Peyer's patch (tissue), 4 donors: ENCODE measurements around the gene PRMT5. TPM values are rescaled to one million over a fixed set of nuclear protein-coding genes. Genes with fewer than 3 reads are reported as not detected.
"Not testable (repeated sequence)": the region's sequence is repeated elsewhere in the genome, so short reads cannot be mapped to it uniquely, and the experiment has no call there.

ENCODE experiments used
- DNase-seq, 3 donors: peaks; one replicate each; pipeline ENCODE4 v3.0.0-alpha.2; 2017 to 2019
- H3K27ac ChIP-seq, 4 donors: fragments of 200-600 bp; sonication (generic); one replicate each; pipeline ENCODE4 v1.5.1; 2016 to 2019
- H3K27me3 ChIP-seq, 2 donors: fragments of 200-600 bp; sonication (generic); one replicate each; pipeline ENCODE4 v1.5.1; 2019
- H3K36me3 ChIP-seq, 3 donors: fragments of 200-600 bp; sonication (generic); one replicate each; pipeline ENCODE4 v1.5.1; 2016 to 2019
- H3K4me1 ChIP-seq, 4 donors: fragments of 200-600 bp; sonication (generic); one replicate each; pipeline ENCODE4 v1.5.1; 2016 to 2019
- H3K4me3 ChIP-seq, 4 donors: fragments of 200-600 bp; sonication (generic); 1 replicate in 3 of 4; 2 replicates in 1 of 4; pipeline ENCODE4 v1.5.1; 2016 to 2019; ENCODE audit warnings: mild to moderate bottlenecking in 1 of 4
- H3K9me3 ChIP-seq, 4 donors: fragments of 200-600 bp; sonication (generic); one replicate each; pipeline ENCODE4 v1.5.1; 2016 to 2019; ENCODE audit warnings: mild to moderate bottlenecking in 1 of 4
- CTCF ChIP-seq, 6 experiments: fragments of 450-650 bp in 4 of 6; fragments of 200-600 bp in 2 of 6; sonication (generic) in 1 of 6; IDR thresholded peaks; one replicate each; pipeline ENCODE4 v1.5.1; 2017 to 2019; ENCODE audit warnings: antibody characterized with exemption in 6 of 6, mild to moderate bottlenecking in 3 of 6, moderate library complexity in 1 of 6
- POLR2A ChIP-seq, 2 donors: fragments of 450-650 bp; IDR thresholded peaks; one replicate each; pipeline ENCODE4 v1.5.1; 2017; ENCODE audit warnings: antibody characterized with exemption in 2 of 2, mild to moderate bottlenecking in 2 of 2, moderate library complexity in 2 of 2
- total RNA-seq, 4 donors: library from RNA; depleted of rRNA; stranded (reverse); fragments of >200 nt; gene quantifications; one replicate each; pipeline ENCODE4 v1.1.0, GENCODE V29; 2016

Gene PRMT5
- total RNA-seq, 4 donors from 2014 or later, result 20.5 to 41.3 (median 26.6) TPM

GRCh38 chr14:22962061-22962676, 33.0 kb upstream of the PRMT5 start:
- Histone ChIP-seq H3K27ac (no peak overlapping the region), H3K4me3 (no peak overlapping the region), H3K4me1 (peaks cover 0 to 5% (median 0%) of the 10 kb centered on the region in 4 donors), H3K9me3 (no peaks in the 10 kb centered on the region), H3K27me3 (no peaks in the 10 kb centered on the region), H3K36me3 (no peaks in the 10 kb centered on the region)
- TF ChIP-seq POLR2A (IDR thresholded peaks at IDR 0.05) (no peak), CTCF (IDR thresholded peaks at IDR 0.05) (no peak)
- no peak for DNase-seq

- Histone ChIP-seq H3K36me3 (peaks cover 0 to 22% (median 0%) of the 10 kb centered on the region in 3 donors), H3K27me3 (no peaks in the 10 kb centered on the region), H3K4me1 (peaks cover 0 to 18% (median 0%) of the 10 kb centered on the region in 4 donors), H3K4me3 (peak overlapping the region; percentile 59 to 83 (median 80)), H3K27ac (peak overlapping the region; percentile 84 to 96 (median 94)), H3K9me3 (no peaks in the 10 kb centered on the region)
- DNase-seq, result no peak
- TF ChIP-seq POLR2A (IDR thresholded peaks at IDR 0.05) (no peak), CTCF (IDR thresholded peaks at IDR 0.05) (no peak)
Measured at GRCh38 chr14:22955702-22956569, 26.8 kb upstream of the PRMT5 start.

GRCh38 chr14:22952418-22952817, 23.2 kb upstream of the PRMT5 start:
- H3K36me3 ChIP-seq, result peaks cover 0 to 52% (median 0%) of the 10 kb centered on the region in 3 donors
- no peaks in the 10 kb centered on the region for H3K27me3 ChIP-seq
- no peak for TF ChIP-seq POLR2A (IDR thresholded peaks at IDR 0.05)
- no peak for TF ChIP-seq CTCF (IDR thresholded peaks at IDR 0.05)
- H3K4me3 ChIP-seq, result no peak overlapping the region
- DNase-seq, result no peak
- H3K9me3 ChIP-seq, result no peaks in the 10 kb centered on the region
- H3K27ac ChIP-seq, result no peak overlapping the region
- H3K4me1 ChIP-seq, result peaks cover 0 to 16% (median 0%) of the 10 kb centered on the region in 4 donors

- Histone ChIP-seq H3K4me1 (peaks cover 0 to 13% (median 0%) of the 10 kb centered on the region in 4 donors), H3K36me3 (peaks cover 0 to 58% (median 0%) of the 10 kb centered on the region in 3 donors)
- not testable (repeated sequence) for DNase-seq, H3K27me3 ChIP-seq, H3K27ac ChIP-seq, H3K4me3 ChIP-seq, H3K9me3 ChIP-seq
Measured at GRCh38 chr14:22951795-22952194, 22.6 kb upstream of the PRMT5 start.

- TF ChIP-seq CTCF (IDR thresholded peaks at IDR 0.05) (no peak), POLR2A (IDR thresholded peaks at IDR 0.05) (no peak)
- Histone ChIP-seq H3K27ac (no peak overlapping the region), H3K27me3 (no peaks in the 10 kb centered on the region), H3K9me3 (no peaks in the 10 kb centered on the region), H3K4me3 (no peak overlapping the region), H3K36me3 (peaks cover 0 to 50% (median 0%) of the 10 kb centered on the region in 3 donors), H3K4me1 (no peaks in the 10 kb centered on the region)
- DNase-seq, result no peak
Measured at GRCh38 chr14:22945642-22946041, 16.5 kb upstream of the PRMT5 start.

GRCh38 chr14:22939684-22940083, 10.5 kb upstream of the PRMT5 start:
- no peak overlapping the region for H3K27ac ChIP-seq
- H3K27me3 ChIP-seq, result no peaks in the 10 kb centered on the region
- no peak overlapping the region for H3K4me3 ChIP-seq
- no peaks in the 10 kb centered on the region for H3K4me1 ChIP-seq
- no peaks in the 10 kb centered on the region for H3K9me3 ChIP-seq
- TF ChIP-seq POLR2A (IDR thresholded peaks at IDR 0.05) (no peak), CTCF (IDR thresholded peaks at IDR 0.05) (no peak)
- H3K36me3 ChIP-seq, result no peaks in the 10 kb centered on the region
- no peak for DNase-seq
